Dermis microvascular lymphatic vessel endothelial cell (primary cell): ENCODE measurements around the gene ITGAV. TPM values are rescaled to one million over a fixed set of nuclear protein-coding genes. Genes with fewer than 3 reads are reported as not detected.

Source experiments
- DNase-seq, 2 donors: peaks; one replicate each; pipeline versions ENCODE4 v3.0.0 to v3.0.0-alpha.2; 2010; ENCODE audit warnings: low read depth in 2 of 2
- total RNA-seq: library from RNA; depleted of rRNA; stranded (reverse); fragments of >200 nt; gene quantifications from 2 replicates; pipeline ENCODE4 v1.2.1, GENCODE V29; 2014

ITGAV gene
- total RNA-seq, 1 donor from 2014 or later, result 201 TPM

DNA sequence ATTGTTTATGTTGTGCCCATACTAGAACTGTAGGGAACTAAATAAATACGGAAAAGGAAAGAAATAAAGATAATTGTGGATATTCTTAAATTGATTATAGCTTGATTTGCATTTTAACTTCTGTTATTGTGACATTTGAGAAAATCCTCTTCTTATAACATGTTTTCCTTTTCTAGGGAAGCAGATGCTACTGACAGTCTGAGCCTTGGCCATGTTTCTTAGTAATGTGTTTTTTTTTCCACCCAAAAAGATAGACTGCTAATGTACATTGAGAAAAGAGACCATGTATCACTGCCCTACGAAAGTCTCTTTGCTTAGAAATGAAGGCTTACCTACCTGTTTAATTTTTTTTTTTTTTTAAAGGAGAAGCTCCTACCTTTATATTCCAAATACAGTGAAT lies 22.2 kb downstream of the ITGAV start:
- DNase-seq, result no peak

DNA sequence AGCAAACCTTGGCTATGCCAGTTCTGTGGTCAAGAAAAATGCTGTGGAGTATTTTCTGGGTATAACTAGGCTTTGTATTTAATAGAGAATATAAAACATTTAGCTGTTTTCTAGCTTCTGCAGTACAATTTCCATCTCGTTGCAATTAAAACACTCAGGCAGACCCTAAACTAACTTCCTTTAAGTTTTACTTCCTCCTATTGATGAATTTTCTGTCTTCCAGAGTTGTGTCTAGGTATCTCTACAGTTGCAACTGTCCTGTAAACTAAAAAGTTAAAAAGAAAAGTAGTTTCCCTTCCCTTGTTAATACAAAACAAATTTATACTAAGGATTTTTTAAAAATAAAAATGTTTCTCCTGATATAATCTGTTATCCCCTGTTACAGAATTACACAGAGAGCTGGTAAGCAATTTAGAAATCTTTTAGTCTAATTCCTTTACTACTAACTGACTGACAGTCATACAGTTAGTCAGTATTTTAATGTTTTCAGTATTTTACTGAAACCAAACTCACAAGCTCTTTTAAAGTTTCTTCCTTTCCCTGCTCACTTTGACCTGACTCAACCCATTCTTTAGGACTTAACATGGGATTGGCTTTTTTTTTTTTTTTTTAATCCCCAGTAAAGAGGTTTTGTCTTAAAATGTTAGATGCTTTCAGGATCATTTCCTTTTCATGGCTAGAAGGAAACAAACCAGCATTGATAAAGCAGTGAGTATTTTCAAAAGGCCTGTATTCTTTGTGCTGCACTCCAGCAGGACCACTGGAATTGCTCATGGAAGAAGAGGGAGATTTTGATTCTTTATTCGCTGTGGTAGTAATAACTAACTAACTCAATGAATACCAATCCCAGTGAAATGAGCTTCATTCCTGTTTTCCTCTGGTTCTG lies 22.9 kb downstream of the ITGAV start:
- DNase-seq, result no peak

DNA sequence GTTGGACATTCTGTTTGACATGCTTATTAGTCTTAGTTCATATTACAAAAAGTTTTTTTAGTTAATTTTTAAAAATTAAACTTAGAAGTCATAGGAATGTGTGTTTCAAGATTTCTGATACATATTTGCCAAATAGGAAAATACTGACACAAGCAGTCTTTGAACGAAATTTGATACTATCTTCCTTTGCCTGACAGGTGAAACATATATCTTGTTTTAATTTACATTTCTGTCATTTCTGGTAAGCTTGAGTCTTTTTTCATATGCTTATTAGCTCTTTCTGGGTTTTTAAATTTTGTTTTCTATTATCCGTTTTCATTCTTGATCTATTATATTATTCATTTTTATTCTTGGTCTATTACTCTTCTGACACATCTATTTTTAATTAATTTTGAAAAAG lies 24.5 kb downstream of the ITGAV start:
- no peak for DNase-seq

DNA sequence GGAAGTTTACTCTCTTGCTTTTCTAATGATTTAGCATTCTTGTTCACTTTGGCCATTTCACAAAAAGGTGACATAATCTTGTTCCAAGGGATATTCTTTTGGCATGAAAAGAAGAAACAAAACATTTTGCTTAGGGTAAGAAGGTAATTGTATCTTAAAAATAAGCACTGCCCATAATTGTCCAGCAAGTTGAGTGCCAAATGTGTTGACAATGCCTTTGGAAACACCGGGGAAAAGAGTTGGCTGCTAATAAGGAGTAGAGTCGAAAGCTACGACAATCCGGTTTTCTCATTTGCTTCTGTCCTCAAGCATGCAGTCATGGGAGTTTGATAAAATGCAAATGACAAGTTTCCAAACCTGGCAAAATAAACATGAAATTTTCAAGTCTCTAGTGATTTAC lies 27.3 kb downstream of the ITGAV start:
- no peak for DNase-seq

DNA sequence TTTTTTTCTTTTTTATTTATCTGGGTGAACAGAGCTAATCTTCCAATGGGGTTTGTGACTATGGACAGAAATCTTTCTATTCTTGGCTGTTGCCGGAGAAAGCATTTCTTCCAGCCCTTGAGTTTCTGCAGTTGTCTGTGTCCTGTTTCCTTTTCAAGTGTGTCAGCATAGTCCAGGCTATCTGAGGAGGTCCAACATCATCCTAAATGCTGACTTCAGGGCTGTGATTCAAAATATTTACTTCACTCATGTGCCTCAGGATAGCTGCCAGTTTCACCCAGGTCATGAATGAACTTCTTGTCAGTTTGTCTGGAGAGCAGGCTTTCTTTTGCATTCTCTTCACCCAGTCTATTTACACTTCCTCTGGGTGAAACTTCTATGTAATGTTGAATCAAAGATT lies 27.9 kb downstream of the ITGAV start:
- no peak for DNase-seq

DNA sequence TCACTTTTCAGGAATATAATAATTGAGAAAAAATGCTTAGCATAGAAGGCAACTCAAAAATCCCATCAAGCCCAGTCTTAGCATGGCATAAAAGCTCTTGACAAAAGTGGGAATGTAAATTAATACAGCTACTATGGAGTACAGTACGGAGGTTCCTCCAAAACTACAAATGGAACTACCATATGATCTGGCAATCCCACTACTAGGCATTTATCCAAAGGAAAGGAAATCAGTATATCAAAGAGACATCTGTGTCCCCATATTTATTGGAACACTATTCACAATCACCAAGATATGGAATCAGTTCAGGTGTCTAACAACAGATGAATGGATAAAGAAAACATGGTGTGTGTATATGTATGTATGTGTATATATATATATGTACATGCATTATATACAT lies 28.8 kb downstream of the ITGAV start:
- no peak for DNase-seq

DNA sequence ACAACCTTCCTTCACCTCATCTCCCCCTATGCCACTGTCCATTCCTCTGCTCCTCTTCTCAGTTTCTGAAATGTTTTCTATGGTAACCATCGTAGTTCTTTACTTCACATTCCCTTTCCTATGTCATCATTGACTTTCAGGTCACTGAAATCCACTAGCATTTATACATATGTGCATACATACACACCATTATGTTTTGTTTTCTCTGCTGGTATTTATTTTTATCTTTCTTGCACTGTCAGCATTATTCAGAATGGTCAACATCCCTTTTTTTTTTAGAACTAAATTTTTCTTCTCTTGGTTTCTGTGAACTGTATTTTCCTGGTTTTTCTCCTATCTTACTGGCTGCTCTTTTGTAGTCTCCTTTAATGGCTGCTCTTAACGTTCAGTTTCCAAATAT lies 33.2 kb downstream of the ITGAV start:
- DNase-seq, result no peak

DNA sequence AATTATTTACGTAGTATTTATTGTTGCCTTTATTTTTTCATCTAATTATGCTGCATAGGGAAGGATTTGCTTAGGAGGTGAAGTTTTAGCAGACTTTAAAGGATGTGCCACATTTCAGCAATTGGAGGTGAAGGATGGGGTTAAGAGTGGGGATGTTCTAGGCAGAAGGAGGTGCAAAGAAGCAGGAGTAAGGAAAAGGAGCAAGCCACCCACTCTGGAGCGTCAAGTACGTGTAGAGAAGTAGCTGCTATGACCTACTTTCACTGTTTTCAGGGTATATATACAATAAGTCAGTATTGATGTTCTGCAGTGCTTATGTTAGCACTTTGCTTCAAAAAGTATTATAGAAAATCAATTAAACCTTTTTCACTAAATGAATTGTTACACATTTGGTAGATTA lies 34.4 kb downstream of the ITGAV start:
- no peak for DNase-seq

DNA sequence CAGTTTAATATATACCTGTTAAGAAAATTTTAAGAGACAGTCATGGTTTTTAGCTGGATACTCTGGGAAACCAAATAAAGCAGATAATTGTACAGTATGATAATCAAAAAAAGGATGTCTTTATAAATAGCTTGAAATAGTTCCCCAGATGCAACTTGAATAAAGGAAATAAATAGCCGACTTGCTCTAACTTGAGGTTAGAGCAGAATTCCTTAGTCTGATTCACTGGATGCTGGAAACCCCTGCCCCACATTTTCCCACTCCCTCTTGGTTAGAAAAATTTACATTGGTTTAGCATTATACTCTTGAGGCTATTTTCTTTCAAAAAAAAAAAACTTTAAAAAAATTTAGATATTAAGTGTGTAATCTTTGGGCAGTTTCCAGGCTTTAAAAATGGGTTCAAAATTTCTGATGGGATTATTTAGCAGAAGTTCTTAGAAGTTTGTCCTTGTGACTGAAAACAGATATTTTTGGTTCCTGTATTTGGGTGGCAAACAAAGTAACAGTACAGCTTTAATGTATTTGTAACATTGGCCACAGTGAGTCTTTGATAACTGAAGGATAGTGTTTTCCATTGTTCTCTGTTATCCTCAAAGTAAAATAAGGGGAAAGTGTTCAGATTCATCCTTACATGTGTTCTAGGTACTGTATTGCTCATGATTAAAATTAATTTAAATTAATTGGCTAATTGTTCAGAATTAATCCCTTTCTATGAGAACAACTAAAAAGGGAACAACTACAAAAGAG lies 39.6 kb downstream of the ITGAV start:
- no peak for DNase-seq

DNA sequence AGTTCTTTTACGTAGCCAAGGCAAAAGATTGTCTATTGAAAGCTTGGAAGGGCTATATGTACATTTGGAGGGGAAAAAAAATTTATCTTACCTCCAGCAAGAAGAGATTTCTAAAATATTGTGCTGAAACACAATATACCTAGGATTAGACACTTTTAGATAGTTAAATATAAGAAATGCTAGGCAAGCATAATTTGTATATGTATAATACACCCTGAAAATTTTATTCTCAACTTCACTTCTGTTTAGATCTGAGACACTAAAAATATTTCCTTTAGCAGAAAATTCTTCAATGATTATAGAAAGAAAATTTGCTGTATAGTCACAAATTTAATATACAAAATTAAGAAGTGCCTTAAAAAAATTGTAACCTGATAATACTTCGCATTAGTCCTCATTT lies 42.6 kb downstream of the ITGAV start:
- DNase-seq, result no peak

DNA sequence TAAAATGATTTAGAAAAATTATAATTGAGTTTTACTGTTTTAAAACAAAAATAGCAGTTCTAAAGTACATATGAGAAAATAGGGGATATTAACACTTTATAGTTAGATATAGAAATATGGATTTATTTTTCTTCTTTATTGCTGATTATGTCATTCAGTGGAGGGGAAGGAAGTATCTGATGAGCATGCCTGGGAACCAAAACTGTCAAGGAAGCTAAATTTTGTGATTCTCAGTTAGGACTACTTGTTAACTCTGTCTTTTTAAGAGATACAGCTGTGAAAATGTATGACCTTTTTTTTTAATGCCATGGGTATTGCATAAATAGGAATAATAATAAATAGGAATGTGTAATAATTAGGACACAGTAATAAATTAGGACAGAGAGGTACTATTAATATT lies 44.8 kb downstream of the ITGAV start:
- no peak for DNase-seq

DNA sequence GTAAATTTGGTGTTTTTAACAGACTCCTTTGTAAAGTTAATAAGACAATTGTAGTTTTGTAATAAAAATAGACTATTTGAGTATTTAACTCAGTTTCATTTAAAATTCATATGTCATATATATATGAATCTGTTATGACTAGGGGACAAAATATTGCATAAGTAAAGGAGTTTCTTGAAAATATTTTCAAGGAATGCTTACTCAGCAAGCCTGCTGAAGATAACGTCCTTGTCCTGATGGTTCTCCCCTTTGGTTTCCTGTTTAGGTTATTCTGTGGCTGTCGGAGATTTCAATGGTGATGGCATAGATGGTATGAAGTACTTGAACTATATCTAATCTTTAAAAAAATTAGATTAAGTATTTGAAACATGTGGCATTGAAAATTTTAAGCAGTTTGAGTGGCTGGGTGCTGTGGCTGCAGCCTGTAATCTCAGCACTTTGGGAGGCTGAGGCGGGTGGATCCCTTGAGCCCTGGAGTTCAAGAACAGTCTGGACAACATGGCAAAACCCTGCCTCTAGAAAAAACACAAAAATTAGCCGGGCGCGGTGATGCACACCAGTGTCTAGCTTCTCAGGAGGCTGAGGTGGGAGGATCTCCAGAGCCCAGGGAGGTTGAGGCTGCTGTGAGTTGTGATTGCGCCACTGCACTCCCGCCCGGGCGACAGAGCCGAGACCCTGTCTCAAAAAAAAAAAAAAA lies 47.1 kb downstream of the ITGAV start:
- no peak for DNase-seq

DNA sequence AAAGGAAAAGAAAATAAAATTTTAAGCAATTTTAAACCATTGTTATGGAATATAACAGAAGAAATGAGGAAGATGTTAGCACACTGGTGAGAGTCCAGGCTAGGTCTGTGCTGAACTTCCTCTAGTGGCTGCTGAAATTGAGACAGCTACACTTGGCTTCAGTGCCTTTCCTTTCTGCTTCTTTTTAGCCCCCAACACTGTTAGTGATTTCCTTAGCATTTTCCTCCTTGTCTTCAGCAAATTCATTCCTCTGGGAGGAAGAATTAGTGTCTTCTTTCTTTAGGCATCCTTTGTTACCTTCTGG lies 47.6 kb downstream of the ITGAV start:
- no peak for DNase-seq

DNA sequence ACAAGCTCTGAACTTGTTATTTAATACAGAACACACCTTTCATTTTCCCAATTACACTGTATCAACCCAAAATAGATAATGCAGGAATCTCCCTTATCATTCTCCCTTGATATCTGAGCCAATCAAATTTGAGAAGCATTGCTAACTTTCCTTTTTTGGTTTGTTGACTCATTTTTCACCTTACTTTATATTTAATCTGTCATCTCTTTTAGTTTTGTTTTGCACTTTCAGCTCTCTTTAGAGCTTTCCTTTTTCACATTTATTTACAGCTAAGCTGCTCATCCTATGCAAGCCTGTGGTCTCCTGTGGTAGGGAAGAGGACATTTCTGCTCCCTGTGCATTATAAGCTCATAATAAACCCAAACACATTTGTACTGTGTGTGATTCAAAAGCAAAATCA lies 50.1 kb downstream of the ITGAV start:
- no peak for DNase-seq

DNA sequence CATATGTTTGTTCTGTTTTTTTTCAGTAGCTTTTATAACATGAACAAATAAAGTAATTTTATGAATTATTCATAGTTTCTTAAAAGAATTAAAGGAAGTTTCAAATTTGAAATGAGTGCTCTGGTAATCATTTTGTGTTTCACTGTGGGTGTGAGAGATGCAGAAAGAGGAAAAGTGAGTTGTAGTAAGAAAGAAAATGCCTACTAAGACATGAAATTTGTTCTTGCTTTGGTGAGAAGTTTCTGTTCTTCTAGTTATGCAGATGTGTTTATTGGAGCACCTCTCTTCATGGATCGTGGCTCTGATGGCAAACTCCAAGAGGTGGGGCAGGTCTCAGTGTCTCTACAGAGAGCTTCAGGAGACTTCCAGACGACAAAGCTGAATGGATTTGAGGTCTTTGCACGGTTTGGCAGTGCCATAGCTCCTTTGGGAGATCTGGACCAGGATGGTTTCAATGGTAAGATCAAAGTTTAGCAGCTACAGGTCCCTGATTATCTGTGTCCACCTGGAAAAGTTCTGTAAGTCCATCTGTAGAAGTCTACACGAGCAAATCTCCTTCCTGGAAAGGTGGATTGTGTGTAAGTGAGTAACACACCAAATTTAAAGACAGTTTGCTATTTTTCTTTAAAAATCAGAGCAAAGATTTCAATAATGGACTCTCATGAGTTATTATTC lies 51.4 kb downstream of the ITGAV start:
- DNase-seq, result no peak

DNA sequence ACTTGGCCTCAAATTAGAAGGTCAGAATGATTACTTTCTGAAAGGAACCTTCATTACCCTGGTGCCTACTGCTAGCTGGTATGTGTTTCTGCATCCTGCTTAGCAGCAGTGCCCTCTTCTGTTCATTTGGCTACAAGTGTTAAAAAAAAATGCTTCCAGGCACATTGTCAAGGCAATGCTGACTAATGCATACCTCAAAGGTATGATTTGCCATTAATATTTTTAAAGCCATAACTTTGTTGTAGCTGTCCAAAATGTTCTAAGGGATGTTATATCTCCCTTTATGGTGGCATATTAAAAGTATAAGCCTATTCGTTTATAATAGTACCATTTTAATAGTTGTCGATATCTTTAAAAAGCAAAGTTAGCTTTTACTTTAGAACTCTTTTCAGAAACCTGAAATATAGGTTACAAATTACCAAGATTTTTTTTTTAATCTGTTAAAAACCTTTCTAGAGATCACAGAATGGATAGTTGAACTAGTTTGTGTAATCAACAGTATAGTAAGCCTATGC lies 52.0 kb downstream of the ITGAV start:
- peak; percentile 80 to 82 for DNase-seq

DNA sequence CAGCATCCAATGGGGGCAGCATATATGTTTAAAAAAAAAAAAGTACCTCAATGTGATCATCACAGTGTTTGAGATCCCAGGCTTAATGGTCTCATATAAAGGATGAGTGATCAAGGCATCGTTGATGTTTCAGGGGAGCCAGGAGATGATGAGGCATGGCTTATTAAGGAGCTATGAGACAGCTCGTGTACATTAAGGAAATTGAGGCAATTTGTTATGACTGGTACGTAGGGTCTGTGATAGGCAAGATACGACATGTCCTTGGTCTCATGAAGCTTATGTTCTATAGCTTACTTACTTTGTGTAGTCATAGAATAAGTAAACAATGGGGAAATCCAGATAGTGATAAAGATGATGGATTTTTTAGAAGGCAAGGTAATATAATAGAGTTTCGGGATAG lies 54.9 kb downstream of the ITGAV start:
- DNase-seq, result no peak

DNA sequence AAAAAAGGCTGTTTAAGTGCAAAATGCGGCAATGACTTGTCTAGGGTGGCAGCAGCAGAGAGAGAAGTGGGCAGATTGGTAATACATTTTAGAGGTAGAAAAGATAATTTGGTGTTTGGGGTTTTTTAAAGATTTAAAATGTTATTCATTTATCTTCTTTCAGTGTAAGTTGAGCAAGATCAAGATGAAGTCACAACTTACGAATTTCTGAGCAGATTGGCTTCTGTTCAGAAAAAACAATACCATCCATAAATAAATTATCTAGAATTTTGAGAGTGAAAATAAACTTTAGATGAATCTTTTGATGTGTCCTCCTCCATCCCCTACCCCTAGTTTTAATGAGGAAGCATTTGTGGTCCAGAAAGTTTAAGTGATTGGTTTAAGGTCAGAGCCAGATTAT lies 56.1 kb downstream of the ITGAV start:
- no peak for DNase-seq

DNA sequence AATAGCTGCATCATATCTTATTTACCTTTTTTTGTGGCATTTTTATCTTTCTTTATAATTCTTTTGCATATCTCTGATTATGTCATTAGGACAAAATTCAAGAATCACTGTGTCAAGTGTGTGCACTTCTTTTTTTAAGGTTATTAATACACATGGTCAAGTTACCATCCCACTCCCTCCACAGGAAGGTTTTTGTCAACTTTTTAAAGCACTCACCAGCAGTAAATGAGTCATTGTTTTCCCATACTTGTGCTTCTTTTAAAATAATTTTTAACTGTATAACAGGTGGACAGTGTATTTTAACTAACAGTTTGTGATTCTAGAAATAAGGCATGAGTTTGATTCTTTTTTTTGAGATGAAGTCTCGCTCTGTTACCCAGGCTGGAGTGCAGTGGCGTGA lies 58.3 kb downstream of the ITGAV start:
- peak in 1 of 2 donors; percentile 18 for DNase-seq

DNA sequence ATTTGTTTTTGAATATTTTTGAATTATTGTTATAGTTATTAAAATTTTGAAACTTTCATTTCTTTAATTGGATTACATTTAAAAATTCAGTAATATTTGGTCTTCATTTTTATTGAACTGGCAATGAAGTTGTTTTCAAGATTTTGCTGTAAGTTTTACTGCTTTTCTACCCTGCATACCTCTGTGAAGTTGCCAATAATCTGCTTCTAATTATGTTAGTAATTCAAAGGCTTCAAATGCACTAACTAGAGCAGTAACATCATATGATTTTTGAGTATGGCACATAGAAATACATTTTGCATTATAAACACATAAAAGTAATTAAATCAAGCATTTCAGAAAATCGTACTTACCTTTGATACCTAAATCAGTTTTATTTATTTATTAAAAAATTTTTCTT lies 63.7 kb downstream of the ITGAV start:
- no peak for DNase-seq

DNA sequence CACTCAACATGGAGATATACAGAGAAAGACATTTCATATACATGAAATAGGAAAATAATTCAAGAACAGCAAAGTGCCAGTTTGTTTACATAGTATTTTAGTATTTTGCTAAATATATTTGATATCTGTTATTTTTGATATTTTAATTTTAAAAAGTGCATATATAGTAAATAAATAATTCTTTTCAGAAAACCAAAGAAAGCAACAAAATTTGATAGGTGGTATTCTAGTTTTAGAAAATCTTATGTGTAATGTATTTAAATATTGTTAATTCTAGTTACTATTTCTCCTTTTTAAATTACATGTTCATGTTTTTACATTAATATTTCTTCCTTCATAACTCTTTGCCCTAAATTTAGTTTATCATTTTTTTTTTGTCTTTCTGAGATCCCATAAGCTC lies 69.5 kb downstream of the ITGAV start:
- DNase-seq, result no peak
